ENCODE results near the gene MEGF11. TPM values are rescaled to one million over a fixed set of nuclear protein-coding genes. Genes with fewer than 3 reads are reported as not detected.

The MEGF11 gene
- total RNA-seq, 1 donor from 2014 or later, result not detected

DNA sequence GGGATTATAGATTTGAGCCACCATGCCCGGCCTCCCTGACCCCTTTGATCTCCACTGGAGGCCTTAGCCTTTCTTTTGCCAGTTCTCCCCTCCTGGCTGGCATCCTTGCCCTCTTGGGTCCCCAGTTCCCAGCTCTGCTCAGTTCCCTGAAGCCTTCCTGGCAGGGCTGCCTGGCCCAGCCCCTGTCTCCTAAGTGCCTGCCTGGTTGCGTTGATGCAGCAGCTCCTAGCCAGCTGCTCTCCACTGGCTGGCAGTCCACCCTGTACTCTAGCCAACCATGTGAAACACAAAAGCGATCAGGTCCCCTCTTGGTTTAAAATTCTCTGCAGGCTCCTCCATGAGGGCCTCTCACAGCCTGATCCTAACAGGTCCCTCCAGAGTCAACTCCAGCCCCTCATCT is 199.6 kb downstream of the MEGF11 start:
- H3K36me3 ChIP-seq (ENCODE audit: control insufficient read depth, insufficient read depth, low read length), result no peaks in the 10 kb centered on the region
- no peaks in the 10 kb centered on the region for H3K27me3 ChIP-seq (ENCODE audit: control insufficient read depth, insufficient read depth, low read length)
- no peak overlapping the region for H3K4me3 ChIP-seq (ENCODE audit: low read depth, low read length)
- DNase-seq (ENCODE audit: low read depth) (no peak), FAIRE-seq (no peak)
- no peak for TF ChIP-seq CTCF (IDR thresholded peaks at IDR 0.05; ENCODE audit: insufficient read depth, low read length, severe bottlenecking)

DNA sequence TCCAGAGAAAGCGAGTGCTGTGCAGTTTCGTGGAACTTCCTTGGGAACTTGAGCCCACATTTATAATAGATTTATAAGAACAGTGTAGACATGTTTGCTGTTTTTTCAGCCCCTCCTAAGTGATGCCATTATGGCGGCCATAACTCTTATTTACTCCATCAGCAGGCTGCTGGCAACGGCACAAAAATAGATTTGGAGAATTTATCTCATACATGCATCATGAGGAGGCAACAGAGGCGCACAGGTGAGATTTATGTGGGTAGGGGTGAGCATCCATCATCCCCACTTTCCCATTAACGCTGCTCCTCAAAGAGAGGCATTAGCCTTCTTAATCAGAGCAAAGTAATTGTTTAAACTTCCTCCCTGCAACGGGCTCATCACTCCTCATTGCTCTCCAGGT is 201.7 kb downstream of the MEGF11 start:
- TF ChIP-seq CTCF (IDR thresholded peaks at IDR 0.05; ENCODE audit: insufficient read depth, low read length, severe bottlenecking), result no peak
- Histone ChIP-seq H3K36me3 (ENCODE audit: control insufficient read depth, insufficient read depth, low read length) (no peaks in the 10 kb centered on the region), H3K4me3 (ENCODE audit: low read depth, low read length) (no peak overlapping the region), H3K27me3 (ENCODE audit: control insufficient read depth, insufficient read depth, low read length) (no peaks in the 10 kb centered on the region)
- FAIRE-seq (no peak), DNase-seq (ENCODE audit: low read depth) (no peak)

- H3K4me3 ChIP-seq (ENCODE audit: low read depth, low read length), result no peak overlapping the region
- no peaks in the 10 kb centered on the region for H3K36me3 ChIP-seq (ENCODE audit: control insufficient read depth, insufficient read depth, low read length)
- no peaks in the 10 kb centered on the region for H3K27me3 ChIP-seq (ENCODE audit: control insufficient read depth, insufficient read depth, low read length)
- DNase-seq (ENCODE audit: low read depth) (no peak), FAIRE-seq (no peak)
- no peak for TF ChIP-seq CTCF (IDR thresholded peaks at IDR 0.05; ENCODE audit: insufficient read depth, low read length, severe bottlenecking)
Observed at GRCh38 chr15:66050264-66050663, 203.3 kb downstream of the MEGF11 start.

DNA sequence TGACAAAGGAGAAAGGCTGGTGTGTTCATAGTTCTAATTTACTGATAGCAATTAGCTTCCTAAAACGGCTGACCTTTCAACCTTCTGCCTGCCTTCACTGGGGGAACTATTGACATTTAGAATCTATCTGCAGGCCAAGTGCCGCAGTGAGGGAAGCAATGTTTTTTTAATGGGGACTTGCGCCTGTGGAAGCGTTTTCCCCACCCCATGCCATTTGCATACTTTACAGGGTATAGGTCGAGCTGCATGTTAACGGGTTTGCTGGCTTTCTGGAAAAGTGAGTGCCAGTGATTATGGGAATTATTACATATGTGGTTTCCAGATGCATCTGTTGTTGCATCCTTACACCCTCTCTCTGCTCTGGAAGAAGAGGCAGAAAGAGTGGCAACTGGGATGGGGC is 204.2 kb downstream of the MEGF11 start:
- TF ChIP-seq CTCF (IDR thresholded peaks at IDR 0.05; ENCODE audit: insufficient read depth, low read length, severe bottlenecking), result no peak
- Histone ChIP-seq H3K4me3 (ENCODE audit: low read depth, low read length) (no peak overlapping the region), H3K27me3 (ENCODE audit: control insufficient read depth, insufficient read depth, low read length) (no peaks in the 10 kb centered on the region), H3K36me3 (ENCODE audit: control insufficient read depth, insufficient read depth, low read length) (no peaks in the 10 kb centered on the region)
- DNase-seq (ENCODE audit: low read depth) (no peak), FAIRE-seq (no peak)

DNA sequence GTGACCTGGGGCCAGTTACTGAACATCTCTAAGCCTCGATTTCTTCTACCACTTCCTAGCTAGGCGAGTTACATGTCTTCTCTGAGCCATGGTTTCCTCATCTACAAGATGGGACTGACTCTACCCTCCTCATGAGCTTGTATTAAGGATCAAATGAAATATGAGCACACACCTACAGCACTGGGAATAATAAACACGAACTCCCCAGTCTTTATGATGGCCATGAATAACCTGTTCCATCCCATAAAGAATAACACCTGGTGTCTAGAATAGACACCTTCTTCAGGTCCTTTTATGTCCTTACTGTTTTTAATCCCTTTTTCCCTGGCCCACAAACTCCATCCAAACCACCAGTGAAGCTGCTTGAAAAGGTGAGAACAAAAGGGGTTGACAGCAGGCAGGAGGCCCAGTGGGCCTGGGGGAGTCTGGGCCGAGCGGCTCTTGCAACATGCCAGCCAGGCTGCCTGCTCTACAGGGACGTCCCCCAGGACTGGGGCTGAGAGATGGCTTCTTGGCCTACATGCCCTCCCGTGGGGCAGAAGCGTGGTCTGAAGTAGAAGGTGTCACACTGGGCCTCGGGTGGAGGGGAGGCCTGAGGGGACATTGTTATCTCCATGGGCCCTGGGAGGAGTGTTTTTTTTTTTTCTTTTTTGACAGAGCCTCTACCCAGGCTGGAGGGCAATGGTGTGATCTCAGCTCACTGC is 206.1 kb downstream of the MEGF11 start:
- DNase-seq (ENCODE audit: low read depth) (no peak), FAIRE-seq (no peak)
- no peak for TF ChIP-seq CTCF (IDR thresholded peaks at IDR 0.05; ENCODE audit: insufficient read depth, low read length, severe bottlenecking)
- no peaks in the 10 kb centered on the region for H3K27me3 ChIP-seq (ENCODE audit: control insufficient read depth, insufficient read depth, low read length)
- H3K36me3 ChIP-seq (ENCODE audit: control insufficient read depth, insufficient read depth, low read length), result no peaks in the 10 kb centered on the region
- no peak overlapping the region for H3K4me3 ChIP-seq (ENCODE audit: low read depth, low read length)

DNA sequence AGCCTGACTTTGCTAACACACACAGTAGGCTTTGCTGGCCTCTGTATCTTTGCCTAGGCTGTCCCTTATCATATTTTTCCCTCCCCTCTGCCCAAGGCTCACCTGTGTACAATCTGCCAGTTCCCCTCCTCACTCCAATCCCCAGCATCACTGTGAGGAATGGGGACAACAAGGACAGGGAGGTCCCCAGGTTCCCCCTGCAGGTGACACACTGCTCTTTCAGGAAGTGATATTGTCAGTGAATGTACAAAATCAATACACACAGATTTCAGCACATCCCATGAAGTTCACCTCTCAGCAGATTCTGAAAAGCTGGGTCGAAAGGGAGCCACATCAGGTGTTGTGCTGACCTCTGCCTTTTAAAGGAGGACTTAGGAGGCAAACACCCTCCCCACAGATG is 206.8 kb downstream of the MEGF11 start:
- TF ChIP-seq CTCF (IDR thresholded peaks at IDR 0.05; ENCODE audit: insufficient read depth, low read length, severe bottlenecking), result no peak
- Histone ChIP-seq H3K27me3 (ENCODE audit: control insufficient read depth, insufficient read depth, low read length) (no peaks in the 10 kb centered on the region), H3K36me3 (ENCODE audit: control insufficient read depth, insufficient read depth, low read length) (no peaks in the 10 kb centered on the region), H3K4me3 (ENCODE audit: low read depth, low read length) (no peak overlapping the region)
- DNase-seq (ENCODE audit: low read depth) (no peak), FAIRE-seq (peak; percentile 92)
